Transverse colon (tissue), 4 donors: ENCODE data around the gene SORT1. TPM values are rescaled to one million over a fixed set of nuclear protein-coding genes. Genes with fewer than 3 reads are reported as not detected.
"Not testable (repeated sequence)": the region's sequence is repeated elsewhere in the genome, so short reads cannot be mapped to it uniquely, and the experiment has no call there.

Experiments
- DNase-seq: peaks from one replicate; pipeline ENCODE4 v3.0.0-alpha.2; 2019
- H3K27ac ChIP-seq, 4 donors: fragments of 200-600 bp; sonication (generic); 2 replicates each; pipeline ENCODE4 v1.5.1; 2016 to 2018; ENCODE audit warnings: inconsistent platforms in 4 of 4
- H3K27me3 ChIP-seq: fragments of 200-600 bp; sonication (generic); 2 replicates; pipeline ENCODE4 v1.5.1; 2017; ENCODE audit warnings: inconsistent platforms
- H3K36me3 ChIP-seq, 4 donors: fragments of 200-600 bp; sonication (generic); 2 replicates each; pipeline ENCODE4 v1.5.1; 2017 to 2019; ENCODE audit warnings: inconsistent platforms in 4 of 4
- H3K4me1 ChIP-seq, 4 donors: fragments of 200-600 bp; sonication (generic); 2 replicates each; pipeline ENCODE4 v1.5.1; 2017 to 2020; ENCODE audit warnings: inconsistent platforms in 4 of 4
- H3K4me3 ChIP-seq, 4 donors: fragments of 200-600 bp; sonication (generic); 1 replicate in 1 of 4; 2 replicates in 3 of 4; pipeline versions ENCODE4 v1.5.1 to v1.6.1; 2017 to 2019; ENCODE audit warnings: inconsistent platforms in 4 of 4
- H3K9me3 ChIP-seq, 2 donors: fragments of 200-600 bp; sonication (generic); 2 replicates each; pipeline ENCODE4 v1.5.1; 2017 to 2019; ENCODE audit warnings: inconsistent platforms in 2 of 2
- CTCF ChIP-seq, 5 experiments: fragments of 200-600 bp in 3 of 5; fragments of 450-650 bp in 2 of 5; sonication (generic) in 3 of 5; IDR thresholded peaks; 1 replicate in 2 of 5; 2 replicates in 3 of 5; pipeline ENCODE4 v1.5.1; 2016 to 2017; ENCODE audit warnings: antibody characterized with exemption in 5 of 5, inconsistent platforms in 3 of 5, mild to moderate bottlenecking in 2 of 5, moderate library complexity in 1 of 5
- EP300 ChIP-seq: sonication (generic); formaldehyde crosslinking; IDR thresholded peaks from one replicate; pipeline ENCODE4 v1.6.1; 2017; ENCODE audit warnings: antibody characterized with exemption, low read depth
- POLR2A ChIP-seq: fragments of 450-650 bp; IDR thresholded peaks from one replicate; pipeline ENCODE4 v1.6.1; 2016; ENCODE audit warnings: antibody characterized with exemption, mild to moderate bottlenecking, moderate library complexity
- POLR2AphosphoS5 ChIP-seq, 3 donors: sonication (generic); formaldehyde crosslinking; IDR thresholded peaks; one replicate each; pipeline ENCODE4 v1.6.1; 2016; ENCODE audit warnings: antibody characterized with exemption in 3 of 3
- WGBS, 2 donors: methylation state at CpG; one replicate each; pipeline ENCODE4 v1.1.5; 2018; ENCODE audit warnings: low coverage in 1 of 2; 5-methylcytosine and 5-hydroxymethylcytosine counted together
- in situ Hi-C, 4 donors: fragments of 200-750 bp; cut with MboI; loops; one replicate each; pipeline versions ENCODE4 v1.15.0 to v1.15.1; 2017; ENCODE audit warnings: low sequenced_read_pairs in 3 of 4, low pct_ligation_motif_present in 1 of 4, low pct_unique_long_range_greater_than_20kb in 1 of 4
- intact Hi-C: fragments of 100-400 bp; cut with DNase I; formaldehyde crosslinking; loops from one replicate; pipeline ENCODE4 v1.15.1; 2023; ENCODE audit warnings: low total_unique reads
- total RNA-seq, 4 donors: library from RNA; depleted of rRNA; stranded (reverse); fragments of >200 nt; gene quantifications; one replicate each; pipeline ENCODE4 v1.1.0, GENCODE V29; 2016

Gene SORT1
- total RNA-seq: 10 to 100 TPM; 53.5 to 79.3 (median 66.2) TPM

- H3K27me3 ChIP-seq: no peaks in the 10 kb centered on the region
- peak within 1 kb of the TSS; percentile 85 to 89 (median 86) for H3K27ac ChIP-seq
- no peak for TF ChIP-seq EP300
- peak in 2 of 3 donors; percentile 40 to 66 for TF ChIP-seq POLR2AphosphoS5 (IDR thresholded peaks at IDR 0.05)
- peak; percentile 14 for TF ChIP-seq POLR2A
- peaks cover 17 to 54% (median 44%) of the 10 kb centered on the region in 4 donors for H3K4me1 ChIP-seq
- peaks cover 0 to 5% (median 2%) of the 10 kb centered on the region in 4 donors for H3K36me3 ChIP-seq
- H3K9me3 ChIP-seq: no peaks in the 10 kb centered on the region
- intact Hi-C loops (loop anchor here (5.0 kb wide), 1 partner anchor 115 kb away; the partner anchor contains the start of gene PSRC1), in situ Hi-C loops (no loop called here)
- 0% methylated on average over 10 of the region's 98 CpGs; no CpG with 5 or more reads in 1 of the 2 donors for WGBS, 2 donors
- peak within 1 kb of the TSS; percentile 29 to 82 (median 74) for H3K4me3 ChIP-seq
- peak; percentile 85 for DNase-seq
Observed at GRCh38 chr1:109397581-109398342, at the start of gene SORT1. TSS of gene SORT1 (minus strand) at chr1:109397918. CDS start at chr1:109397892, 26 bp downstream.

GRCh38 chr1:109445949-109446695 is 48.4 kb upstream of the SORT1 start:
- DNase-seq, H3K4me1 ChIP-seq, H3K9me3 ChIP-seq, H3K4me3 ChIP-seq, intact Hi-C loops, in situ Hi-C loops, H3K27ac ChIP-seq, H3K36me3 ChIP-seq: not testable (repeated sequence)
- peaks cover 79% of the 10 kb centered on the region for H3K27me3 ChIP-seq
- WGBS, 2 donors: 50 to 56% methylated on average over 4 to 11 of the region's 11 CpGs

GRCh38 chr1:109444346-109444745 is 46.6 kb upstream of the SORT1 start:
- WGBS, 2 donors: 71% methylated on average over 1 of the region's 1 CpG; no CpG with 5 or more reads in 1 of the 2 donors
- in situ Hi-C loops: no loop called here
- Histone ChIP-seq H3K4me1 (no peaks in the 10 kb centered on the region), H3K4me3 (no peak overlapping the region), H3K27ac (no peak overlapping the region), H3K27me3 (peaks cover 61% of the 10 kb centered on the region), H3K36me3 (no peaks in the 10 kb centered on the region), H3K9me3 (no peaks in the 10 kb centered on the region)
- TF ChIP-seq EP300: no peak
- TF ChIP-seq POLR2A: no peak
- TF ChIP-seq CTCF (IDR thresholded peaks at IDR 0.05): no peak
- TF ChIP-seq POLR2AphosphoS5 (IDR thresholded peaks at IDR 0.05): no peak
- intact Hi-C loops: no loop called here
- no peak for DNase-seq

- DNase-seq: no peak
- Histone ChIP-seq H3K9me3 (no peaks in the 10 kb centered on the region), H3K36me3 (no peaks in the 10 kb centered on the region), H3K4me3 (no peak overlapping the region), H3K27me3 (peaks cover 58% of the 10 kb centered on the region), H3K27ac (no peak overlapping the region), H3K4me1 (no peaks in the 10 kb centered on the region)
- in situ Hi-C loops (no loop called here), intact Hi-C loops (no loop called here)
- WGBS, 2 donors: 69 to 77% methylated on average over 2 of the region's 2 CpGs
- no peak for TF ChIP-seq POLR2A
- no peak for TF ChIP-seq POLR2AphosphoS5 (IDR thresholded peaks at IDR 0.05)
- no peak for TF ChIP-seq CTCF (IDR thresholded peaks at IDR 0.05)
- TF ChIP-seq EP300: no peak
Observed at GRCh38 chr1:109443476-109443875, 45.8 kb upstream of the SORT1 start.

GRCh38 chr1:109441069-109441468 is 43.4 kb upstream of the SORT1 start:
- intact Hi-C loops (no loop called here), in situ Hi-C loops (no loop called here)
- WGBS, 2 donors: 11 to 25% methylated on average over 1 of the region's 1 CpG
- TF ChIP-seq EP300 (no peak), POLR2A (no peak), POLR2AphosphoS5 (IDR thresholded peaks at IDR 0.05) (no peak), CTCF (IDR thresholded peaks at IDR 0.05) (no peak)
- peaks cover 36% of the 10 kb centered on the region for H3K27me3 ChIP-seq
- no peaks in the 10 kb centered on the region for H3K36me3 ChIP-seq
- no peak for DNase-seq
- H3K4me1 ChIP-seq: no peaks in the 10 kb centered on the region
- H3K9me3 ChIP-seq: no peaks in the 10 kb centered on the region
- no peak overlapping the region for H3K4me3 ChIP-seq
- no peak overlapping the region for H3K27ac ChIP-seq
